Coronary artery (tissue), 2 donors: ENCODE measurements around the gene MT1M.
A peak's percentile ranks its signal among the peaks of the same experiment; 100 is the strongest.

Experiments
- DNase-seq: peaks from one replicate; pipeline ENCODE4 v3.0.0-alpha.2; 2017; ENCODE audit warnings: low spot score
- H3K27ac ChIP-seq, 2 donors: fragments of 200-600 bp; sonication (generic); one replicate each; pipeline ENCODE4 v1.5.1; 2016 to 2019
- H3K4me3 ChIP-seq: fragments of 200-600 bp; sonication (generic); 2 replicates; pipeline ENCODE4 v1.5.1; 2016; ENCODE audit warnings: mild to moderate bottlenecking, moderate library complexity
- CTCF ChIP-seq: fragments of 200-600 bp; sonication (generic); IDR thresholded peaks from one replicate; pipeline ENCODE4 v1.5.1; 2019; ENCODE audit warnings: antibody characterized with exemption

Gene MT1M

GRCh38 chr16:56641166-56641565 lies 8.7 kb downstream of the MT1M start:
- H3K27ac ChIP-seq, result no peak overlapping the region

GRCh38 chr16:56643080-56643778 lies 10.8 kb downstream of the MT1M start:
- DNase-seq, result peak; percentile 90
- peak overlapping the region; percentile 61 to 84 for H3K27ac ChIP-seq
- peak overlapping the region; percentile 68 for H3K4me3 ChIP-seq
- peak; percentile 59 for TF ChIP-seq CTCF

More at GRCh38 chr16:56641166-56641565, 8.7 kb downstream of the MT1M start:
- no peak for DNase-seq
- H3K4me3 ChIP-seq, result no peak overlapping the region
- TF ChIP-seq CTCF, result no peak

GRCh38 chr16:56643833-56644232 lies 11.4 kb downstream of the MT1M start:
- peak overlapping the region; percentile 61 to 84 for H3K27ac ChIP-seq
- DNase-seq, result no peak
- TF ChIP-seq CTCF, result no peak
- H3K4me3 ChIP-seq, result peak overlapping the region; percentile 68

GRCh38 chr16:56645311-56645710 lies 12.9 kb downstream of the MT1M start:
- H3K4me3 ChIP-seq, result no peak overlapping the region
- H3K27ac ChIP-seq, result no peak overlapping the region
- no peak for DNase-seq
- no peak for TF ChIP-seq CTCF

GRCh38 chr16:56645838-56646237 lies 13.4 kb downstream of the MT1M start:
- DNase-seq, result no peak
- no peak for TF ChIP-seq CTCF
- H3K27ac ChIP-seq, result no peak overlapping the region
- no peak overlapping the region for H3K4me3 ChIP-seq

GRCh38 chr16:56647641-56648431 lies 15.4 kb downstream of the MT1M start:
- no peak for DNase-seq
- TF ChIP-seq CTCF, result no peak
- Histone ChIP-seq H3K4me3 (no peak overlapping the region), H3K27ac (no peak overlapping the region)

- Histone ChIP-seq H3K27ac (no peak overlapping the region), H3K4me3 (no peak overlapping the region)
- no peak for DNase-seq
- TF ChIP-seq CTCF, result no peak
Measured at GRCh38 chr16:56649271-56649670, 16.8 kb downstream of the MT1M start.
